HG02759 (cell line): ENCODE data around the gene IRAK1.

ENCODE experiments used
- ATAC-seq: cut with Tn5 transposase; IDR thresholded peaks from one replicate; pipeline ENCODE4 v1.9.1; 2021; ENCODE audit warnings: mild to moderate bottlenecking, moderate library complexity; ENCODE audit not compliant: unreplicated experiment

IRAK1 gene

DNA sequence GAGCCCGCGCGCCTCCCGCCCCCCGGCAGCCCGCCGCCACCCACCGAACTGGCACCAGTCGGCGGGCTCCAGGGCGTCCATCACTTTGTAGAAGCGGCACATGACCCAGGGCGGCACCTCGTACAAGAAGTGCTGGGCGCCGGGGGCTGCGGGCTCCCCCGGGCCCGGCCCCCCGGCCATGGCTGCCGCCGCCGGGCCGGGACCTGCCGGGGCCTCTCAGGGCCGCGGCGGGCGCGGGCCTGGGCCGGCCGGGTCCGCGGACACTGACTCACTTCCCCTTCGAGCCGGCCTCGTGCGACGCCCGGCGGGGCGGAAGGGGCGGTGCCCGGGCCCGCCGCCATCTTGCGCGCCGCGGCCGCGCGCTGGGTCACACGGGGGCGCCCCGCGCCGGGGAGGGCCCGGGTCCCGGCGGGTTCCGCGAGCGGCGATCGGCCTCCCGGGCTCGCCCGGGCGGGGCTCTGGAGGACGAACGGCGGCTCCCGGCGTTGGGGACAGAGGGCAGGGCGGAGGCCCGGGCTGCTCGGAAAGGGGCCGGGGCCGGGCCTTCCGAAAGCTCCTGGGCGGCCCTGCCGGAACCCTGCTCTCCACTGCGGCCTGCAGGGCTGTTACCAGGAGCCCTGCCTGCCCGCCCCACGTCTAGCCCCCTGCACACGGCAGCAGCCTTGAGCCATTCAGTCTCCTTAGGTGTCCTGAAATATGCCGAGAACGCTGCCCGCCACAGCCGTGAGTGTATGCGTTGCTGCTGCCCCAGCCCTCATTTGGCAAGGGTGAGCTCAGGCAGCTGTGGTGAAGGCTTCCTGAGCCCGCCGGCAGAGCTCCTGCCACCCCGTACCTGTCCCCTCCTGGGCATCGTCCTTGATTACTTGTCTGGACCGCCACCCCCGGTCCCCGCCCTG lies at the start of gene IRAK1:
TSS of gene IRAK1 (minus strand) at position 270 of the 896 bp plus-strand sequence. CDS start at position 180, 90 bp downstream.
- ATAC-seq = peak; percentile 84

DNA sequence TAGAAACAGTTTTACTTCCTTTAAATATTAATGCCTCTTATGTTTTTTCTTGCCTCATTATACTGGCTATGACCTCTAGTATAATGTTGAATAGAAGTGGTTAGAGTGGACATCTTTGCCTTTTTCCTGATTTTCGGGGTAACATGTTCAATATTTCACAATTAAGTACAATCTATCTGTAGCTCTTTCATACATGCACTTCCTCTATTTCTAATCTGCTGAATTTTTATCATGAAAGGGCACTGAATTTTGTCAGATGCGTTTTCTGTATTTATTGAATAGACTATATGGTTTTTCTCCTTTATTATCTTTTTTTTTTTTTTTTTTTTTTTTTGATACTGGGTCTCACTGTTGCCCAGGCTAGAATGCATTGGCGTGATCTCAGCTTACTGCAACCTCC lies 48.9 kb upstream of the IRAK1 start:
- no peak for ATAC-seq

DNA sequence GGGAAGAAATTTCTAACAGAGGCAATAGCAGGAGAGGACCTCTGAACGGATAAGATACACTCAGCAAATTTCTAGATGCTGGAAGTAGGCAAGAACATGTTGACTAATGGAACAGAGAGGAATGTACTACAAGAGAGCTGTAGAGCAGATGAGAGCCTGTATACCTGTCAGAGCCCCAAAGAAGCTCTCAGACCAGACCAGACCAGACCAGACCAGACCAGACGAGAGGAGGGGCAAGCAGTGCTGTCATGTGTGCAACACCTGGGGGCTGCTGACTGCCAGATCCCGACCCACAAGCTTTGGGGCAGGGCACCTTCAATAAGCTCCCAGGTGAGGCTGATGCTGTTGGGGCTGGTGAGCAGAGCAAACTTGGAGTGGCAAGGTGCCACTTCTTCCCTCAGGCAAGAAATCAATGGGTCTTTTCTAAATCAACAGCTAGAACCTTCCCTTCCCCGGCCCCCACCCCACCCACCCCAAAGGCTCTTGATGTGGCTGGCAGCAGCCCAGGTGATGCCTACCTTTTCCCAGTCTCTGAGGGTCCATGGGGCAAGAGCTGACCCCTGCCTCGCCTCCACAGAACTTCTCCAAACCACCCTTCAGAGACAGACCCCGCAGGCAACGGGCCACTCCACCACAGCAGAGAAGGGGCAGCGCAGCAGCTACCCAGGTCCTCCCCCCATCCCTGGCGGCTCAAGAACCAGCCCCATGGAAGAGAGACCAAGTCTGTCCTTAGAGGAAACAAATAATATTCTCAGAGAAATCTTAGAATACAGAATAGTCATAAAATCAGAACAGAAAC lies 45.1 kb upstream of the IRAK1 start:
- no peak for ATAC-seq

DNA sequence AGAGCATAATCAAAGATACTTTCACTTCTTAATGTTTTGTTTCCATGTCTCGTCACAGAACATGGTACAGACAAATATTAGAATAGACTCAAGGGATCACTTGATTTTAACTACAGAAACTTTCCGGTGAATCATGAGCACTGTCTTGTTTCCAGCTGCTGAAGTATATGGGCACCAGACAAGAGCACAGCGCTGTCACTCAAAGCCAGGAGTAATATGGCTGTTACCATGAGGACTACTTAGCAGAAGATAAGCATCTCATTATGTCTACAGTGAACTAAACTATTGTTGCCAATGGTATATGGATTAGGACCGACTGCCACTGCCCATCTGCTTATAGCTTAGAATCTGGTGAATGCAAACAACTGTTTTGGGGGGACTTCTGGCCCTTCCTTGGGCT lies 43.5 kb upstream of the IRAK1 start:
- ATAC-seq = no peak

DNA sequence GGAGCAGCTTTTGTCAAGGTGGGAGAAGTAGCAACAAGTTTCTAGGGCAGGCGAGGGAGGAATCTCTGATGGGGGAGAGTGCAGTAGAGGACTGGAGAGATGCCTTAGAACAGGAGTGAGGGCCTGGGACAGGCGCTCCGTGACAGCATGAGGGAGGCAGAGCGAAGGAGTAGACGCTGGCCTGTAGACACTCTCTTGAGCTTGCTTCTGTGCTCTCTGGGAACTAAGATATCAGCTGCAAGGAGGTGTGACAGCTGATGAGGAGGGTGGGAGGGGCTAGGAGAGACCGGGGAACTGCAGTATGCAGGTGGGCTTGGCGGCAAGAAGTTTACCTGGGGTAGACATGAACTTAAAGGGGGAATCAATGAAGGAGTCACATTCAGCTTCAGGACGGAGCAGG lies 42.1 kb upstream of the IRAK1 start:
- no peak for ATAC-seq

DNA sequence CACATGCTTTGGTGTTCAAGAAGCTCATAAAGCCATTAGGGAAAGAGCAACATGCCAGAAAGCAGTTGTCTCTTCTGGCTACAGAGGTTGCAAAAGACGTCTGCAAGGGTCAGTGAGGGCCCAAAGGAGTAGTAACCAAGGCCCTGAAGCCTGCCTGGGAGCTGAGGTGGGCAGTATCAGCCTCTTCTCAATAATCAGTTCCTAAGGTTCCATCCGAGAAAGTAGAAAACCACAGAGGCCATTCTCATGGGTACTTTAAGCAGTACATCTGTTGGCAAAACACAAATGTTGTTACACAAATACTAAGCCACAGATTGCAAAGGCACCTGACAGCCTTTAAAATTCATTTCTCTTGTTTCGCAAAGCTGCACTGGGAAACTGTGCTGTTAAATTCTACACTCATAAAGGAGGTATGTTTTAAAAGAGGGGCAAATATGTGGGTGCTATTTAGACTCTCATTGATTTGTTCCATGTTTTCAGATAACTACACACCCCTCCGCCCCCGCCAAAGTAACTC lies 40.1 kb upstream of the IRAK1 start:
- ATAC-seq = no peak

DNA sequence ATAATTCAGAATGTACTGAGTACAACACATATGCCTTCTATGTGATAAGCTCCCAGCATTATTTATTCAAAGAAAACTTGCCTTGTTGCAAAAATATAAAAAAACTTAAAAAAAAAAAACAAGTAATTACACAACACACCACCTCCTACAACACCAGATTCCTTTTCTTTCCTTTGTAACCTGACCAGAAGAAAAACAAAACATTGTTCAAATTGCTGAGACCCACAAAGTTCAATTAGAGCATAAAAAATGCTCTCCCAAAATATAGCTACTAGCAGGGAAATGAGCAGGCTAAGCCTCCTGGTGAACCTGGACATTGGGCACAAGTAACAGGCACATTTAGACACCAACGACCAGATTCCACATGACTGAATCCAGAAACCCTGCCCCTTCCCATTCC lies 39.5 kb upstream of the IRAK1 start:
- ATAC-seq = no peak

DNA sequence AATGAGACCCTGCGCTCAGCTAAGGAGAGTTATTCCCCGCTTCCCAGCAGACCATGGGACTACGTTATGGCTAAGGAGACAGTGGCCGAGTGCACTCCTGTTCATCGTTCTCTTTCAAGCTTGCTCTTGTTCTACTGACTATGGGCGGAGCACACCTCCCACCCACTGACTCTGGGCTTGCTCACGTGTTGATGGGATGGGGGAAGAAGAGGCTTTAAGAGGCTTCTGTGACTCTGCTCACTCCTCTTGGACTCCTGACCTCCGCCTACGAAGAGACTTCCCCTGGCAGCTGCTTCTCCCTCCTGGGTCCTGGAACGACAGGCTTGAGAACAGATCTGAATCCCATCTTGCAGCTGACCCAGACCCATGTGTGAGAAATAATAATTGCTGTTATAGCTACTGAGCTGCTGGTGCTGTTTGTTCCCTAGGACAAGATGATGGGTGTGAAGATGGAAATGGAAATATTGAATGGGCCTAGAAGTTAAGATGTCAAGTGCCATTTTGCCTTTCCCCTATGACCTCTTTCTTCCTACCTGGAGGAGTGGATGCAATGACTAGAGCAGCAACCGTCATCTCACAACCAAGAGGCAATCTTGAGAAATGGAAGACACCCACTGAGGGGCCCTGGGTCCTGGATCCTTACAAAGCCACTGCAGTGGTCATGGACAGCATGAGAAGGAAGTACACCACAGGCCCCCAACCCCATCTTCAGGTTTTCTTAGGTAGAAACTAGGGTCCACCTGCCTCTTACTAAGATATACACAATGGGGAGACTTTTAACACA lies 38.7 kb upstream of the IRAK1 start:
- no peak for ATAC-seq

DNA sequence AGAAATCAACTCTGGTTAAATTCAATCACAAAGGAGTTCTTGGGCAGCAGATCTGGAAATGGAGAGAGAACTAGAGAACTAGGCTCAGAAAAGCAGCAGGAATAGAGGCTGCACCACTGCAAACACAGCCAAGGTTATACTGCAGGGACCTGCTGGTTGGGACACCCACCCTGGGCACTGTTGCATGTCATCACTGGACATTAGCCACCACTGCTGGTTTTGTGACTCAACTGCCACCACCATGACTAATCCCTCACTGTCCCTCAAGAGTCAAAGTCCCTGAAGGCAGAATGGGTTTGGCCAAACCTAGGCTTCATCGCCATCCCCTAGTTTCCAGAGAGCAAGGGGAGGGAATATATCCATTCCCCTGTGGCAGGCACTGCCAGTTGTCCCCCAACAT lies 38.1 kb upstream of the IRAK1 start:
- ATAC-seq = no peak

DNA sequence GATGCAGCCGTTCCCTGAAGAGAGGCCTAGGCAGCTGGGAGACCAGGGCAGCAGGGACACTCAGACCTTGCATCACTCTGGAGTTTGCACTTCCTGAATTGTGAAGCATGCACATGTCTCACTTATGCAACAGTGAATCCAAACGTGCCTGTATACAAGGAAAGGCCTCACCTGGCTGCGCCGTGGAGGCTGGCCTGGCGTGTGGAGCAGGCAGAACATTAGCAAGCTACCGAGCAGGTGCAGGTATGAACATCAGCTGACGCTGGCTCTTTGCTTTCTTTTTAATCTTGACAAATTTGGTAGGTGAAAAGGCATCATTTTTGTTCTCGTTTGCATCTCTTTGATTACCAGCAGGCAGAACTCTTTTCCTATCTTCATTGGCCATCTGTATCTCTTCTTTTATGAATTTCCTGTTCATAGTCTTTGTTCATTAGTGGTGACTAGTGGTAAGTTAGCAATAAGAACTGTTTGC lies 37.1 kb upstream of the IRAK1 start:
- no peak for ATAC-seq

DNA sequence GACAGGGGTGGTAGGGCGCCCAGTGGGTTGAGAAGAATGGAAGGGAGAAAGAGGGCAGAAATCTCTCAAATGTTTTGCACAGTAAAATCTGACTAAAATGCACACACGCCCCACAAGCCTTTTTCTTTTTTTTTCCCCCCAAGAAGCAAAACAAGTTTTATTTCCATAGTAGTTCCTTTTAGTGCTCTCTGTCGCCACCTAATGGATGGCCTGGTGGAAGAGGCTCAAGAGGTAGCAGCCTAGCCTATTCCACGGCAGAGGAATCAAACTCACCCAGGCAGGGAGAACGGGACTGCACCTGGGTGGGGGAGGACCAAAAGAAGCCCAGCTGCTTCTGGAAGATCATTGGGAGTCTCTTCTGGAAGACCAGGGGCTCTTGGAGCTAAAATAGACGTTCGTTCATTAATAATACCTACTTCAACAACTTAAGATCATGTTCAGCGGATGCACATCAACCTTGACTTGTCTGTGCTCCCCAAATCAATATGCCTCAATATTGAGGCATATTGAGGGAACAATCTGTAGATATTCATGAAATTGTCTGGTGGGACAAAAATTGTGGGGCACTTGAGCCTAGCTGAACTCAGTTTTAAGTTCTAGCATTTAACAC lies 31.6 kb upstream of the IRAK1 start:
- no peak for ATAC-seq

DNA sequence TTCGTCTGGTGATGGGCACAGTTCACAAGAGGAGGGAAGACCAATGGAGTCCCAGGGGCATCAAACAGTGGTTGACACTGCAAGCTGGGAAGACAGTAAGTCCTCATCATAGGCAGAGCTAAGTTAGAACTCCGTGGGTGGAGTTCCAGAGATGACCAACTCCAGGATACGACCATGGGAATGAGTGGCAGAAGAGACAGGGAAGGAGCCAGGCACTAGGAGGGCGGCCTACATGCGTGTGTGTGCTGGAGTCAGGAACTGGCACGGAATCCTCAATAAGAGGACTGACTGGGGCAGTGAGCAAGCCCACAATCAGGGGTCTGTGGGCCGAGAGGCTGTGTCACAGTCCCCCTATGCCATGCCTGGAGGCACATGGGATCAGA lies 30.4 kb upstream of the IRAK1 start:
- ATAC-seq = no peak

DNA sequence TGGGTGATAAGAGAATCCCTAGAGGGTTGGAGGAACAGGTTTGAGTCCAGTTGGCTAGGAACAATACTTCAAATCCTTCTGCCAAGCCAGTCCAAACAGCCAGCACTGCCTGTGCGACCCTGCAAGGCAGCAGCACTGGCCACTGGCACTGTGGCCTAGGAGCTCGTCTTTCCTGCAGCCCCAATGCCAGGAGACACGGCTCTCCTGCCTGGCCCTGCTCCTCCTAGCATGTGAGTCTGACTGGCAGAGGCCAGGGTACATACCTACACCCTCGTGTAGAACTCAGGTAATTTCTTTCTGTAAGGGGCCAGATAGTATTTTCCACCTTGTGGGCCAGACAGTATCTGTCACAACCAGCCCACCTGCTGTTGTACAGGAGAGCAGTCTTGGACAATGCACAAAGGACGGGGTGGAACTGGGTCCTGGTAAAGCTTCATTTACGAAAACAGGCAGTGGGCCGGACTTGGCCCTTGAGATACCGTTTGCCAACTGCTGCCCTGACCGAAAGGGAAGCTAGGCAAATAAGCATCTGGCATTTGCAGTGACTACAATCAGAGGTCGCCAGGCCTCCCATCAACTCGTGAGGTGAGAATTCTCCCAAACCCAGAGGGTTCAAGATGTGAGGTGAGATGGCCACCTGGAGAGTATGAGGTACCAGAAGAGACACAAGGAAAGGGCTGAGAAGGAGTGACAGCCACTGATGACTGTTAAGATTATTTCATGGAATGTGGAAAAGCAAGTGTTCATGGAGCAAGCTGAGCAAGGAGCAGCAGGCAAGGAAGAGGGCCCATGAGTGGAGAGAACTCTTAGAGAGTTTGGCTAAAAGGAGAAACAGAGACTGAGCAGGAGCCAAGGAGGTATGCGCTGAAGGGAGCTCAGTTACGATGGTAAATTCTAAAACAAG lies 29.8 kb upstream of the IRAK1 start:
- ATAC-seq = no peak

DNA sequence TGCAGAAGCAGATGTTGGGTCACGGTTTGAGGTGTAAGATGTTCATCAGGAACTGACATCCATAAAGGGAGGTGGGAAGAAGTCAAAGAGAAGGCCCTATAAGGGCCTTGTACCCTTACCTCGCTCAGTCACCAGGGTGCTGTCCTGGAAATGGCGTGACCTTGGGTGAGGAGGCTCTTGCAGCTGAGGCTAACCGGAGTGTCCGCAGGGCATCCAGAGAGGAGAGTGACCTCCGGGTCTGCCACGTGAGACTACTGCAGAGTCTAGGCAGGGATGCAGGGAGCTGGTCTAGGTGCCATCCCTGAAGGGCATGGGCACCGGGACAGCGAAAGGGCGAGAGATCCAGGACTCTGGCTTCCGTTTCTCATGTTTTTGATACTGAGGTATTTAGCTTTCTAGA lies 28.7 kb upstream of the IRAK1 start:
- no peak for ATAC-seq

DNA sequence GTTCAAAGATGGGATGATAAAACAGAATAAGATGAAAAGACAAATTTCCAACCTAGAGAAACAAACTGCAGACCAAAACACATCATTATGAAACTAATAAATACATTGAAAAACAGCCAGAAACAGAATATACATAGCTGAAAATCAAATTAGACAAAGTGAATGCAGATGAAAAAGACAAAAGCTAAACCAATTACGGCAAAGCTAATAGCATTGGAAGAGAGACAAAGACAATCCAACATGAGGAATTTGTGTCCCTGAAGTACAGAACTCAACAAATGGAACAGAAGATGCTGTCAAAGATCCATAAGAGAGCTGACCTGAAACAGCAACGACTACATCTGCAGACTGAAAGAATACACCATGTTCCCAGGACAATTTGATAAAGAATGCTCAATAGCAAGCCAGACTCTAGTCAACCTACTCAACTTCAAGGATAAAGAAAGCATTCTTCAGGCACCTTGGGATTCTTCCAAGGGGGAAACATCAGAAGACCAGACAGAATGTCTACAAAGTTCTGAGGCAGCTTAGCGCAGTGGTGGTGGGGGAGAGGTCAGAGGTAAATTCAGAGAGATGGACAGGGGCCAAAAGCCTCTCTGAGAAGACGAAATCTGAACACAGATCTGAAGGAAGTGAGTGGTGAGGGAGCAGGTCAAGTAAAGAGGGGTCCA lies 27.4 kb upstream of the IRAK1 start:
- no peak for ATAC-seq

DNA sequence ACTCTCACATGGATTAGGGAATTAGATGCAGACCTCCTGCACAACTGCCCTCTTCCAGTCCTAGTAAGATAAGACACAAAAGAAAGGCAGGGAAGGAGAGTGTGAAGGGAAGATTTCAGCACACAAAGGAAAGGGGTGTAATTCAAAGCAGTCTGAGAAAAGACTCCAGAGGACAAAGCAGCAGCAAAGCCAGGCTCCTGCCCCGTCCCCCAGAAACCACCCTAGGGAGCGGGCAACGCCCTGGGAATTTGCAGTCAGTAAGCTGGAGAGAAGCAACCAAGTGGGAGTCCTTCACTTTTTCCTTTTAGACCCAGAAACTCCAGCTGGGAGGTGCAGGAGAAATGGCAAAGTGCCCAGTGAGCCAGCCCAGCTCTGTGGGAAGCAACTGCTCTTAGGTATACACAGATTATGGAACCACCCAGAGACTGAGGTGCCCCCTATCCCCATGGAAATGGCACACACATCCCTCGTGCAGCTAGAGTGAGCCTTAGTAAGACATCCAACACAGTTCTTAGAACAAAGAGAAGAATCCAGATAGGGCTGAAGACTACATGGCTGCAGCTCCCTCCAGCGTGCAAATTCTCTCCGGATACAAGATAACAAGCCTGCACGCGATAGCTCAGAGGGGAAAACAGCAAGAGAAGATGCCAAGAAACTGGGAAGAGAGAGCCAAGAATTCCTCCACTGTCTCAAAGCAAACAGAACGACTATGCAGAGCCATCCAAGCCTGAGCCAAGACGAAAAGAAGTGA lies 26.5 kb upstream of the IRAK1 start:
- no peak for ATAC-seq

DNA sequence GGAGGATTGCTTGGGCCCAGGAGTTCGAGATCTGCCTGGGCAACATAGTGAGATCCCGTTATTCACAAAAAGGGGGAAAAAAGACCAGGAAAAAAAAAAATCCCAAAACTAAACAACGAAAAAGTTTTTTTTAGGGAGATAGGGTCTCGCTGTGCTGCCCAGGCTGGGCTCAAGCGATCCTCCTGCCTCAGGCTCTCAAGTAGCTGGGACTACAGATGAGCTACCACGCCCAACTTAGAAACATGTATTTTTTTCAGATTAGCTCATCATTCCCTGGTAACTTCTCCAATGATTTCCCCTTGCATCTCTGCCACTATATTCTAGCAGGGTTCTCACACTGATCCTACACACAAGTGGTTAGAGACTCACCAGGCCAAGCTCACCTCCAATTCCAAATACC lies 24.4 kb upstream of the IRAK1 start:
- no peak for ATAC-seq

DNA sequence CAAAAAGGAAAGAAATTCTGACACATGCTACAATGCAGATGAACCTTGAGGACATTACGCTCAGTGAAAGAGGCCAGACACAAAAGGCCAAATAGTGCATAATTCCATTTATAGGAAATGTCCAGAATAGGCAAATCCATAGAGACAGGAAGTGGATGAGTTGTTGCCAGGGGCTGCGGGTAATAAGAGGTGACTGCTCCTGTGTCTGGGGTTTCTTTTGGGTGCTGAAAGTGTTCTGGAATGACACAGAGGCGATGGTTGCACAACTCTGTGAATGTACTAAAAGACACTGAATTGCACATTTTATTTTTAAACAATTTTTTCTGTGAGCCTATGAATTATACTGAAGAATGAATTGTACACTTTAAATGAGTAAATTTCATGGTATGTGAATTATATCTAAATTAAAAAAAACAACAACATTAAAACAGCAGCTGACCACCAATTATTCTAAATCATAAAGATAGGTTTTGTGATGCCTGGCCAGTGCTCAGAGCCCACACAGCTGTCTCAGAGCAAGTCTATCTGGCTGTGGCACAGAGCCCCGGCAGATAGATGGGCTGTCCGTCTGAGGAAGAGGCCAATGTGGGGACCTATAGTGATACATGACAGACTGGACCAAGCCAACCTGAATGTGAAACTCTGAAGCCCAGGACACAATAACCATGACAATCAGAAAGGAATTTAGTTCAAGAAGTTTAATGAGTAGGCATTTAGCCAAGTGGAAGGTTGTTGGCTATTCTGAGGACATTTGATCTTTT lies 23.5 kb upstream of the IRAK1 start:
- ATAC-seq = no peak
